Forelimb muscle (tissue), 1 donor: ENCODE data around the gene ALOX5AP. TPM values are rescaled to one million over a fixed set of nuclear protein-coding genes. Genes with fewer than 3 reads are reported as not detected.
A peak's percentile ranks its signal among the peaks of the same experiment; 100 is the strongest.

Source experiments
- DNase-seq: peaks from one replicate; pipeline ENCODE4 v3.0.0-alpha.2; 2013; ENCODE audit warnings: low read depth
- polyA plus RNA-seq: library from polyadenylated mRNA; unstranded; fragments of 120-200 nt; gene quantifications from one replicate; pipeline ENCODE4 v1.2.1, GENCODE V29; 2013; ENCODE audit not compliant: insufficient read length

ALOX5AP gene
- polyA plus RNA-seq, 1 donor = 4.3 TPM

GRCh38 chr13:30759748-30760147 is 24.4 kb downstream of the ALOX5AP start:
- no peak for DNase-seq

GRCh38 chr13:30762643-30763042 is 27.3 kb downstream of the ALOX5AP start:
- no peak for DNase-seq

- DNase-seq = no peak
Measured at GRCh38 chr13:30763786-30764413, 28.6 kb downstream of the ALOX5AP start.

- no peak for DNase-seq
Measured at GRCh38 chr13:30766231-30766630, 30.9 kb downstream of the ALOX5AP start.

GRCh38 chr13:30770929-30771328 is 35.6 kb downstream of the ALOX5AP start:
- no peak for DNase-seq

- DNase-seq = no peak
Measured at GRCh38 chr13:30773561-30773960, 38.2 kb downstream of the ALOX5AP start.

- no peak for DNase-seq
Measured at GRCh38 chr13:30774214-30774730, 38.9 kb downstream of the ALOX5AP start.

- no peak for DNase-seq
Measured at GRCh38 chr13:30776661-30777060, 41.3 kb downstream of the ALOX5AP start.

- no peak for DNase-seq
Measured at GRCh38 chr13:30779016-30779415, 43.7 kb downstream of the ALOX5AP start.

GRCh38 chr13:30779608-30780007 is 44.3 kb downstream of the ALOX5AP start:
- DNase-seq = no peak

- DNase-seq = no peak
Measured at GRCh38 chr13:30780338-30780981, 45.1 kb downstream of the ALOX5AP start.

- DNase-seq = no peak
Measured at GRCh38 chr13:30785191-30785850, 50.0 kb downstream of the ALOX5AP start.

- DNase-seq = no peak
Measured at GRCh38 chr13:30786648-30787047, 51.3 kb downstream of the ALOX5AP start.

GRCh38 chr13:30787738-30788525 is 52.6 kb downstream of the ALOX5AP start:
- no peak for DNase-seq

GRCh38 chr13:30789166-30789862 is 54.0 kb downstream of the ALOX5AP start:
- no peak for DNase-seq

GRCh38 chr13:30790592-30790991 is 55.2 kb downstream of the ALOX5AP start:
- no peak for DNase-seq

GRCh38 chr13:30791354-30792001 is 56.1 kb downstream of the ALOX5AP start:
- DNase-seq = peak; percentile 66

- no peak for DNase-seq
Measured at GRCh38 chr13:30792285-30793000, 57.1 kb downstream of the ALOX5AP start.

- no peak for DNase-seq
Measured at GRCh38 chr13:30796132-30796572, 60.8 kb downstream of the ALOX5AP start.
